Peyer's patch (tissue), 4 donors: ENCODE results near the gene C16orf96.

ENCODE experiments used
- CTCF ChIP-seq, 6 experiments: fragments of 450-650 bp in 4 of 6; fragments of 200-600 bp in 2 of 6; sonication (generic) in 1 of 6; IDR thresholded peaks; one replicate each; pipeline ENCODE4 v1.5.1; 2017 to 2019; ENCODE audit warnings: antibody characterized with exemption in 6 of 6, mild to moderate bottlenecking in 3 of 6, moderate library complexity in 1 of 6
- POLR2A ChIP-seq, 2 donors: fragments of 450-650 bp; IDR thresholded peaks; one replicate each; pipeline ENCODE4 v1.5.1; 2017; ENCODE audit warnings: antibody characterized with exemption in 2 of 2, mild to moderate bottlenecking in 2 of 2, moderate library complexity in 2 of 2

- TF ChIP-seq POLR2A (IDR thresholded peaks at IDR 0.05) (no peak), CTCF (IDR thresholded peaks at IDR 0.05) (no peak)
These were observed 31.6 kb upstream of the C16orf96 start for GRCh38 chr16:4524571-4524970.
